Epithelial cell of proximal tubule (primary cell): ENCODE measurements around the gene DEDD. TPM values are rescaled to one million over a fixed set of nuclear protein-coding genes. Genes with fewer than 3 reads are reported as not detected.

Experiments
- DNase-seq: peaks from one replicate; pipeline ENCODE4 v3.0.0-alpha.2; 2011; ENCODE audit warnings: low read depth
- H3K4me3 ChIP-seq: 2 replicates; pipeline ENCODE4 v1.5.1; 2011; ENCODE audit warnings: low read depth, mild to moderate bottlenecking, low read length
- total RNA-seq: library from RNA; depleted of rRNA; stranded (reverse); fragments of >200 nt; gene quantifications from 2 replicates; pipeline ENCODE4 v1.2.3, GENCODE V29; 2015
- TF ChIP-seq, protein P1 (sequence below): conservative IDR thresholded peaks from 2 replicates; pipeline ENCODE4 v1.5.1; 2012; ENCODE audit warnings: low read depth, mild to moderate bottlenecking, low read length

DEDD gene
- total RNA-seq, 1 donor from 2014 or later = 22.8 TPM

DNA sequence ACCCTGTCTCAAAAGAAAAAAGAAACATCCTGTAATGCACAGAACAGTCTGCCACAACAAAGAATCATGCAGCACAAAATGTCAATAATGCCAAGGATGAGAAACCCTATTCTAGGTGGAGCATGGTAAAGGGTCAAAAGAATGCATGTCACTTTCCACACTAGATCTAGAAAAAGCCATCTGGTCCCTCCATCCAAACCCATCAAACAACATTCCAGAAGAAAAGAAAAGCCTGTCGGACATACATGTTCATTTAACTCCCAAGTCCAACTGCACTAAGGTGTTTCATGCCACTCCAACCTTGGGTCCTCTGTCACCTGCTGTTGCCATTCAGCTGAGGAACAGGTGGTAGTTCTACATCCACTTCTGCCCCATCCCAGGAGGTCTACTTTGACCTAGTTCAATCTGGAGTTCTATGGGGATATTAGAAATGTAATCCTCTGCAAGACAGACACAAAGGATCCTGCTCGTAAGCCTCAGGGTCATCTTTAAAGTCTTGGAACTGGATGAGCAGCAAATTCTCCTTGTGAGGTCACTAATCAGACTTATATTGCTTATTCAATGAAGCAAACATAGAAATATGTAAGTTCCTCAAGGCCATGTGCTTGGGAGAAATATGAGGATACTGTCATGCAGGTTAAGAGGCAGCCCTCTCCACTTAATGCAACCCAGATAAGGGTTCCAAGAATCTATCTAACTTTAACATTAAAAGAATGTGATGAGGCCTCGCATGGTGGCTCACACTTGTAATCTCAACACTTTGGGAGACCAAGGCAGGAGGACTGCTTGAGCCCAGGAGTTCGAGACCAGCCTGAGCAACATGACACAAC lies 3.7 kb downstream of the DEDD start:
- DNase-seq = no peak
- TF ChIP-seq, protein P1, sequence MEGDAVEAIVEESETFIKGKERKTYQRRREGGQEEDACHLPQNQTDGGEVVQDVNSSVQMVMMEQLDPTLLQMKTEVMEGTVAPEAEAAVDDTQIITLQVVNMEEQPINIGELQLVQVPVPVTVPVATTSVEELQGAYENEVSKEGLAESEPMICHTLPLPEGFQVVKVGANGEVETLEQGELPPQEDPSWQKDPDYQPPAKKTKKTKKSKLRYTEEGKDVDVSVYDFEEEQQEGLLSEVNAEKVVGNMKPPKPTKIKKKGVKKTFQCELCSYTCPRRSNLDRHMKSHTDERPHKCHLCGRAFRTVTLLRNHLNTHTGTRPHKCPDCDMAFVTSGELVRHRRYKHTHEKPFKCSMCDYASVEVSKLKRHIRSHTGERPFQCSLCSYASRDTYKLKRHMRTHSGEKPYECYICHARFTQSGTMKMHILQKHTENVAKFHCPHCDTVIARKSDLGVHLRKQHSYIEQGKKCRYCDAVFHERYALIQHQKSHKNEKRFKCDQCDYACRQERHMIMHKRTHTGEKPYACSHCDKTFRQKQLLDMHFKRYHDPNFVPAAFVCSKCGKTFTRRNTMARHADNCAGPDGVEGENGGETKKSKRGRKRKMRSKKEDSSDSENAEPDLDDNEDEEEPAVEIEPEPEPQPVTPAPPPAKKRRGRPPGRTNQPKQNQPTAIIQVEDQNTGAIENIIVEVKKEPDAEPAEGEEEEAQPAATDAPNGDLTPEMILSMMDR = no peak
- no peak overlapping the region for H3K4me3 ChIP-seq

DNA sequence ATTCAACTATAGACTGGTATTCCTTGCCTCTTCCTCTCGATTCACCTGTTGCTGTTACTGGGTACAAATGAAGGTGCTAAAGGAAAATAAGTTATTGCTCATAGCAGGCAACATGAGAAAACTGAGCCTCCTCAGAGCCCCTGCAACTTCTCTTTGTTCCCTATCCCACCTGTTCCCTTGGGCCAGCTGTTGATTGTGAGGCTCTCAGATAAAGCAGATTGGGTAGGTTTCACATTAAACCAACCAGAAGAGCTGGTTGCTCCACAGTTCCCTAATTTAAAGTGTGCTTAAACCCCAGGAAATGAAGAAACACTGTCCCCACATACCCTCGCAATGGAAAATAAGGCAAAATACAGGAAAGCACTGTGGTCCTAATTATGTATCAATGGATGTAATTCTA lies 4.8 kb downstream of the DEDD start:
- TF ChIP-seq, protein P1 = no peak
- no peak overlapping the region for H3K4me3 ChIP-seq
- DNase-seq = no peak

DNA sequence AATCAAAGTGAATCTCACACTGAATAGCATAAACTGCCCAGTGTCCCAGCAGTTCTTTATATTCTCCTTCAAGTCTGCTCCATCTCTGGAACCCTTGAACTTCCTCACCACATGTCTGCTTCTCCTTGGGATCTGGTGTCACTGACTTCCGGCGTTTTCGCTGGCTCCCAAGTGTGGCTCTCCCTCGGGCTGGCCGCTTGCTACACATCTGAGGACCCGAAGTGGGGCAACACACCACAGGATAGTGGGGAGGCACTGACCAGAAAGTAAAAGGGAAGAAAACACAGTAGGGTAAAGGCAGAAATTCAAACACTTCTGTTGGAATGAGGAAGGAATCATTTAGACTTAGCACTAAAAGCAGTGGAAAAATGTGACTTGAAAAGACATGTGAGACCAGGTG lies 9.5 kb downstream of the DEDD start:
- DNase-seq = no peak
- TF ChIP-seq, protein P1 = no peak
- H3K4me3 ChIP-seq = no peak overlapping the region

DNA sequence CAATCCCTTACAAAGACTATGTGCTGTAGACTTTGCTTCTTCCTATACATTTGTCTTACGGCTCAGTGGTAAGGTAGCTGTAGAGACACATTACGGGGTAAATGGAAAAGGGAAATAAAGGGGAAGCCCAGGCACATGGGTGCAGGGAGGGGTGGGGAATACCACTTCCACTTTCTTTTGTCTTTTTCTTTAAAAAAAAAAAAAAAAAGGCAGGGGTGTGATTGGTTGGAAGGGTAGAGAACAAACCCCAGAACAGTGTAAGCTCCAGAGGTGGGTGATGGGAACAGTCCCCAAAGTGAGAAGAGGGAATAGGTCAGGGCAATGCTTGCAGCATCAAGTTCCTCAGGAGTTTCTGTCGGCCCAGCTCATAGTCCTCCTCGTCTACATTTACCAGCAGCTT lies 10.6 kb downstream of the DEDD start:
- no peak for DNase-seq
- H3K4me3 ChIP-seq = no peak overlapping the region
- TF ChIP-seq, protein P1 = no peak

DNA sequence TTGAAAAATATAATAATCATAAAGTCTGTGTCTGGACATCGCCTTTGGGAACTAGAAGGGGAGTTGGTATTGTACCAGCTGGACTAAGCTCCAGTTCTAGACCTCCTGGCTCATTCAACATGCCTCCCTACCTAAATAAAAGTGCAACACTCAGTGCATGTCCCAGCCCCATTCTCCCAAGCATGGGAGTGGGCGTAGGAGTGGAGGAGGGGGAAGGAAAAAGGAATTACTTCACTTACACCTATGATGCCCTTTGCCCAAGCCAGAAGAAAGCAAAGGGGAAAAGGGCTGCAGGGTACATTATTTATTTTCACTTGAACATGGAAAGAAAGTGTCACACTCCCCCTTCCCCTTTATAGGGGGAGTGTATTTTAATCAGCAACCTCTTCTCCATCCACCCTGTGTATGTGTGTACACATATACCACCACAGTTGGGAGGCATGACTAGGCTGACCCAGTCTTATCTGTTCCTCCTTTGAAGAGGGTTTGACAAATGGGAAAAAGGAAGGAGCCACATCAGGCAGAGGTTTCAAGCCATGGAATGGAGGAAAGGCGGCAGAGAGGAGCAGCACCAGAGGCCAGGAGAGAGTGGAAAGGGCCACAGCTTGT lies 11.3 kb downstream of the DEDD start:
- no peak overlapping the region for H3K4me3 ChIP-seq
- no peak for DNase-seq
- TF ChIP-seq, protein P1 = no peak

DNA sequence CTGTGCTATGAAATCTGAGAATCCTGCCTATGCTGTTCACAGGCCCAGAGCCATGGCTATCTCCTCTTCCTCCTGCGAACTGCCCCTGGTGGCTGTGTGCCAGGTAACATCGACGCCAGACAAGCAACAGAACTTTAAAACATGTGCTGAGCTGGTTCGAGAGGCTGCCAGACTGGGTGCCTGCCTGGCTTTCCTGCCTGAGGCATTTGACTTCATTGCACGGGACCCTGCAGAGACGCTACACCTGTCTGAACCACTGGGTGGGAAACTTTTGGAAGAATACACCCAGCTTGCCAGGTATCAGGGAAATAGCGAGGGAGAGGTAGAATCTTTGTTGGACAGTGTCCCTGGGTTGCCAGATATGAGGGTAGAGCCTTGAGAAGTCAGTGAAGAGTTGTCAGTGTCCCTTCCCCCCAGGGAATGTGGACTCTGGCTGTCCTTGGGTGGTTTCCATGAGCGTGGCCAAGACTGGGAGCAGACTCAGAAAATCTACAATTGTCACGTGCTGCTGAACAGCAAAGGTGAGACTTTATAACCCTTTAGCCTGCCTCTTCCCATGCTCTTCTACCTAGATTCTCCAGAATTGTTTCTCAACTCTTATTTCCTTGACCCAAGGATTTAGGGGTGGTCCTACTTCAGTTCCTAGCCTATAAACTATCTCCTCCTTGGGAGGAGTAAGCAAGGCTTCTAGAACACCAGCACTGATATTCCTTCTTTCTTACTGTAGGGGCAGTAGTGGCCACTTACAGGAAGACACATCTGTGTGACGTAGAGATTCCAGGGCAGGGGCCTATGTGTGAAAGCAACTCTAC lies 13.2 kb downstream of the DEDD start:
- peak; percentile 71 for DNase-seq
- TF ChIP-seq, protein P1 = peak; percentile 54

More for the DNA sequence above, 13.2 kb downstream of the DEDD start:
- peak overlapping the region; percentile 86 for H3K4me3 ChIP-seq
